Prostate gland (tissue), 2 donors: ENCODE data around the gene JADE2. TPM values are rescaled to one million over a fixed set of nuclear protein-coding genes. Genes with fewer than 3 reads are reported as not detected.

Experiments used
- DNase-seq: peaks from one replicate; pipeline ENCODE4 v3.0.0-alpha.2; 2019; ENCODE audit warnings: low spot score
- H3K27ac ChIP-seq, 2 donors: fragments of 200-600 bp; sonication (generic); 2 replicates each; pipeline ENCODE4 v1.5.1; 2017 to 2019
- H3K27me3 ChIP-seq: fragments of 200-600 bp; sonication (generic); replicated peaks from 2 replicates; pipeline ENCODE4 v1.5.1; 2019; ENCODE audit not compliant: insufficient read depth
- H3K36me3 ChIP-seq, 2 donors: fragments of 200-600 bp; sonication (generic); 1 replicate in 1 of 2; 2 replicates in 1 of 2; pipeline versions ENCODE4 v1.5.1 to v1.8.1; 2017 to 2019
- H3K4me1 ChIP-seq: fragments of 200-600 bp; sonication (generic); replicated peaks from 2 replicates; pipeline ENCODE4 v1.5.1; 2019
- H3K4me3 ChIP-seq, 2 donors: fragments of 200-600 bp; sonication (generic); 2 replicates each; pipeline ENCODE4 v1.5.1; 2017 to 2019
- H3K9me3 ChIP-seq: fragments of 200-600 bp; sonication (generic); 2 replicates; pipeline ENCODE4 v1.5.1; 2017
- CTCF ChIP-seq, 4 experiments: fragments of 200-600 bp in 2 of 4; fragments of 450-650 bp in 2 of 4; sonication (generic) in 2 of 4; IDR thresholded peaks; 1 replicate in 3 of 4; 2 replicates in 1 of 4; pipeline ENCODE4 v1.5.1; 2016 to 2019; ENCODE audit warnings: antibody characterized with exemption in 4 of 4, mild to moderate bottlenecking in 2 of 4, moderate library complexity in 2 of 4
- POLR2A ChIP-seq: fragments of 450-650 bp; IDR thresholded peaks from one replicate; pipeline ENCODE4 v1.6.1; 2016; ENCODE audit warnings: antibody characterized with exemption, mild to moderate bottlenecking
- POLR2AphosphoS5 ChIP-seq: sonication (generic); formaldehyde crosslinking; IDR thresholded peaks from one replicate; pipeline ENCODE4 v1.6.1; 2017; ENCODE audit warnings: antibody characterized with exemption
- WGBS: methylation state at CpG from one replicate; pipeline ENCODE4 v1.1.5; 2018; 5-methylcytosine and 5-hydroxymethylcytosine counted together
- intact Hi-C: fragments of 100-400 bp; cut with DNase I; formaldehyde crosslinking; loops from one replicate; pipeline ENCODE4 v1.14.2; 2022
- total RNA-seq, 2 donors: library from RNA; depleted of rRNA; stranded (reverse); fragments of >200 nt; gene quantifications; one replicate each; pipeline ENCODE4 v1.1.0, GENCODE V29; 2016

The JADE2 gene
- total RNA-seq, 2 donors from 2014 or later = 63.4 to 87.1 TPM

DNA sequence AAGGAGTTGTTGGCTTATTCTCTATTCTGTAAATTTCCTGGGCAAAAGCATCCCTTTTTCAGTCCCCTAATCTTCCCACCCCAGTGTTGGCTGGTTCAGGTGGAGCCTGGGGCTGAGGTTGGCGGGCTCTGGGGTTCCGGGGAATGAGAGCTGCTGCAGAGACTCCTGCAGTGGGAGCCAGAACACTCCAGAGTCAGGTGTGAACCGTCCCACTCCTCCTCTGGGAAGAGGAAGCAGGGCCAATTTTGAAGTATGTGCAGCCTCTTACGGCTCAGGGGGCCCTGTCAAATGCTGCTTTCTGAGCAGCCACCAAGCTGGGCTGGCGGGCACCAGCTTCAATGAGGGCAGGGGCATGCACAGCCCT is 42.8 kb downstream of the JADE2 start:
- intact Hi-C loops = no loop called here
- Histone ChIP-seq H3K27ac (no peak overlapping the region), H3K36me3 (peaks cover 25 to 38% of the 10 kb centered on the region in 2 donors), H3K9me3 (no peaks in the 10 kb centered on the region), H3K27me3 (no peaks in the 10 kb centered on the region), H3K4me1 (no peaks in the 10 kb centered on the region), H3K4me3 (no peak overlapping the region)
- whole genome bisulfite sequencing = 49% methylated on average over 3 of the region's 5 CpGs
- no peak for TF ChIP-seq POLR2AphosphoS5
- no peak for TF ChIP-seq POLR2A
- no peak for DNase-seq

- peak; percentile 52 for DNase-seq
- Histone ChIP-seq H3K36me3 (peaks cover 21 to 38% of the 10 kb centered on the region in 2 donors), H3K4me3 (no peak overlapping the region), H3K27me3 (no peaks in the 10 kb centered on the region), H3K27ac (peak overlapping the region in 1 of 2 donors; percentile 3), H3K9me3 (no peaks in the 10 kb centered on the region), H3K4me1 (no peaks in the 10 kb centered on the region)
- WGBS = 26% methylated on average over 24 of the region's 24 CpGs
- TF ChIP-seq POLR2AphosphoS5 (peak; percentile 13), POLR2A (no peak)
- intact Hi-C loops = no loop called here
These were observed 43.6 kb downstream of the JADE2 start for GRCh38 chr5:134568761-134569695.

GRCh38 chr5:134569758-134570364 is 44.4 kb downstream of the JADE2 start:
- no peak overlapping the region for H3K4me3 ChIP-seq
- WGBS = 87% methylated on average over 6 of the region's 6 CpGs
- DNase-seq = no peak
- no peak overlapping the region for H3K27ac ChIP-seq
- TF ChIP-seq POLR2A (no peak), CTCF (IDR thresholded peaks at IDR 0.05) (no peak), POLR2AphosphoS5 (no peak)
- no peaks in the 10 kb centered on the region for H3K27me3 ChIP-seq
- no peaks in the 10 kb centered on the region for H3K9me3 ChIP-seq
- intact Hi-C loops = loop anchor here (10.0 kb wide), 1 partner anchor 395 kb away; the partner anchor contains the start of gene SKP1
- no peaks in the 10 kb centered on the region for H3K4me1 ChIP-seq
- H3K36me3 ChIP-seq = peaks cover 15 to 31% of the 10 kb centered on the region in 2 donors

DNA sequence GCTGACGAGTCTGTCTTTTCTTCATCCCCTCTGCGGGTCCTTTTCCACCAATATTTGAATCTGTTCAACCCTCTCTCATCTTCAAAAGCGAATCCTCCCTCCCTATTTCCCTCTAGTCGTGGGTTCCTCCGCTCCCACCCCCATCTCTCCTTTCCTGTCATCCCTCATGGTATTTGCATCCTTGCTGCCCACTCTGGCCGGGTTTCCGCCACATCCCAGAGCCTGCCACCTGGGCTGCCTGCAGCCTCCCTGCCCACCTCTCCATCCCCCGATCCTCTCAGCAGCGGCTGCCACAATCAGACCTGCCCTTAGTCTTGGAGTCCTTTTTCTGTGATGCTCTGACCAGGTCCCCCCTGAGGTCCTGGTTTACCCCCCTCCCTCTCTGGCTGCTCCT is 44.9 kb downstream of the JADE2 start:
- no peak for TF ChIP-seq CTCF (IDR thresholded peaks at IDR 0.05)
- TF ChIP-seq POLR2A = no peak
- no peak for TF ChIP-seq POLR2AphosphoS5
- Histone ChIP-seq H3K4me1 (no peaks in the 10 kb centered on the region), H3K27me3 (no peaks in the 10 kb centered on the region), H3K4me3 (no peak overlapping the region), H3K9me3 (no peaks in the 10 kb centered on the region), H3K27ac (no peak overlapping the region), H3K36me3 (peaks cover 15 to 29% of the 10 kb centered on the region in 2 donors)
- intact Hi-C loops = loop anchor here (10.0 kb wide), 1 partner anchor 396 kb away; the partner anchor contains the start of gene SKP1
- DNase-seq = no peak
- WGBS = 94% methylated on average over 9 of the region's 9 CpGs

DNA sequence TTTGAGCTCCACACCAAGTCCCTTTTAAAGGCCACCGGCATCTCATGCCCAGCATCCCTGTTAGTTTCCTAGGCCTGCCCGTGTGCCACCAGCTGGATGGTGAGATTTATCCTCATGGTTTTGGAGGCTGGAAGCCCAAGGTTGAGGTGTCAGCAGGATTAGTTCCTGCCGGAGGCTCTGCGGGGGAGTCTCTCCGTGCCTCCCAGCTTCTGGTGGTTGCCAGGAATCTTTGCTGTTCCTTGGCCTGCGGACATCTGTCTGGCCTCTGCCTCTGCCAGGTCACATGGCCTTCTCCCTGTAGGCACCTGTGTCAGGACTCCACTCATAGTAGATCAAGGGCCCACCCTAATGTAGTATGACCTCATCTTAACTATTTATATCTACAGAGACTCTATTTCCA is 45.4 kb downstream of the JADE2 start:
- 90% methylated on average over 6 of the region's 6 CpGs for WGBS
- H3K9me3 ChIP-seq = no peaks in the 10 kb centered on the region
- H3K4me1 ChIP-seq = no peaks in the 10 kb centered on the region
- DNase-seq = no peak
- H3K27me3 ChIP-seq = no peaks in the 10 kb centered on the region
- H3K36me3 ChIP-seq = peaks cover 15 to 29% of the 10 kb centered on the region in 2 donors
- H3K27ac ChIP-seq = no peak overlapping the region
- no peak for TF ChIP-seq POLR2AphosphoS5
- no peak for TF ChIP-seq CTCF (IDR thresholded peaks at IDR 0.05)
- no peak for TF ChIP-seq POLR2A
- H3K4me3 ChIP-seq = no peak overlapping the region
- intact Hi-C loops = loop anchor here (10.0 kb wide), 1 partner anchor 396 kb away; the partner anchor contains the start of gene SKP1
